GM19468 (cell line): ENCODE data around the gene SCN1B.
"Not testable (repeated sequence)": the region's sequence is repeated elsewhere in the genome, so short reads cannot be mapped to it uniquely, and the experiment has no call there.

Experiments used
- ATAC-seq: cut with Tn5 transposase; IDR thresholded peaks from one replicate; pipeline ENCODE4 v1.9.1; 2021; ENCODE audit warnings: mild to moderate bottlenecking, moderate library complexity, moderate number of reproducible peaks; ENCODE audit not compliant: unreplicated experiment; ENCODE audit errors: extremely low read depth

The SCN1B gene

DNA sequence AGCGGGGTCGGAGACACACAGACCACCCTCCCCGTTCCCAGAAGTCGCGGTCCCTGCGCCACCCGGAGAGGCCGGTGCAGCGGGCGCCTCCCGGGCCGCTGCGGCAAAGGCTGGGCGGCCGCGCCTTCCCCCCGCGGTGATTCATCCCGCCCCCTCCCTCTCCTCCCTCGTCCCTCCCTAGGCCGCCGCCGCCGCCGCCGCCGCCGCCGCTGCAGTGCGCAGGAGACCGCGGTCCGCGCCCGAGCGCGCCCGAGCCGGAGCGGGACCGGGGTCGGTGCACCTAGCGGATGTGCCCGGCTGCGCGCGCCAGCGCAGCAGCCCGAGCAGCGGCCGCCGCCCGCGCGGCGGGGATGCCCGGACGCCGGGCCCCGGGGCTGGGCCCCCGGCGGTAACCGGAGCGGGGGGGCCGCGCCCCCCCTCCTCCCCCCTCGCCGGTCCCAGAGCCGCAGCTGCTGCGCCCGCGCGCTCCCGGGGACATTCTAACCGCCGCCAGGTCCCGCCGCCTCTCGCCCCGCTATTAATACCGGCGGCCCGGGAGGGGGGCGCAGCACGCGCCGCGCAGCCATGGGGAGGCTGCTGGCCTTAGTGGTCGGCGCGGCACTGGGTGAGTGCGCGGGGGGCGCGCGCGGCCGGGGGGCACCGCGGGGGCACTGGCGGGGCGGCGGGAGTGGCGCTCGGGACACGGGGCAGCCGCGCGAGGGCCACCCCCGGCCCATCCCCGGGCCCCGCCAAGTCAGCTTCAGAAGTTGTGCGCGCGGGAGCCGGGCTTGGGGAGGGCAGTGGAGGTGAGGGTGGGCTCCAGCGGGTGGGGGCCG is at the start of gene SCN1B:
Gene SCN1B, plus strand, starts transcription at position 214 of the 815 bp plus-strand sequence. Its CDS starts 351 bp downstream, at position 565.
- ATAC-seq, result no peak

DNA sequence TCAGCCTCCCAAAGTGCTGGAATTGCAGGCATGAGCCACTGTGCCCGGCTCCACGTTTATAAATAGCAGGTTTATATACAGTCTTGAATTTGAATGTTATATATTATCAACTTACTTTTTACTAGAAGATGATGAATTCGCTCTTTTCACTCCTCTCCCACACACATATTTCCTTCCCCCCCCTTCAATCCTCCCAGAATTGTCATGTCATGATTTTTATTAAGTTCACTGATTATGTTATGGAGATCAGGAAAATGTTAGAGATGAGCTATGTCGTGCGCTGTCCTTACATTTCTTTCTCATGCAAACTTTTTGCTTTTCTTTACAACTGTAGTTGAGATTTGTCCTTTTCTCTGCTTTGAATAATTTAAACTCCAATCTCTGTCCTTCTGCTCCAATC is 48.0 kb upstream of the SCN1B start:
- no peak for ATAC-seq

GRCh38 chr19:34983786-34984185 is 46.5 kb upstream of the SCN1B start:
- ATAC-seq, result no peak

DNA sequence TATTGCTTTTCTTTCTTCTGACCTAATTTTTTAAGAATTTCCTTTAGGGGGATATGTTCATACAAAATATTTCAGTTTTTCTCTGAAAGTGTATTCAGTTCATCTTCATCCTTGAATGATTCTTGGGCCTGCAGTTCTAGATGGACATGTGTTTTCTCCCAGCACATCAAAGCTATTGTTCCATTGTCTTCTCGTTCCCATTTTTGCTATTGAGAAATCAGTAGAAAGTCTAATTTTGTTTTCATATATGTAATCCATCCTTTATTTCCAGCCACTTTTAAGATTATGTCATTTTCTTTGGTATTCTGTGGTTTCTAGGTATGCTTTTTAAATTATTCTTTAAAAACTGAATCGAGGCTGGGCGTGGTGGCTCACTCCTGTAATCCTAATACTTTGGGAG is 46.0 kb upstream of the SCN1B start:
- no peak for ATAC-seq

GRCh38 chr19:34985249-34986022 is 44.8 kb upstream of the SCN1B start:
- ATAC-seq, result no peak

DNA sequence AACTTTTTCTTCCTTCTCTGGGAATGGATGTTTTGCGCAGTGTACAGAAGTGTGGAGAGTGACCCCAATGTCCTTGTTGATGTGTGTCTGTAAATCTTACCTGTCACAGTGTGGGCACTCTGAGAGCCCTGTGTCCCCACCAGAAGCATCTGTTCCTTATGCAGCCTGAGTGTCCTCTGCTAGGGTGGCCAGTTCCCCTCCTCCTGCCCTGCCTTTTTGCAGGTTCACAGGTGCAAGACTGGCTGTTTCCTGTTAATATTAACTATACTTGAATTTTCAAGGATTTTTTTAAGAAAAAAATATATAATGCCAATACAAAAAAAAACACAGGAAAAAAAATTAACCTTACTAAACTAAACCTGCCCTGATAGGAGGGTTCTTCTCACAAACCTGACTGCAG is 42.2 kb upstream of the SCN1B start:
- no peak for ATAC-seq

GRCh38 chr19:34989298-34989697 is 41.0 kb upstream of the SCN1B start:
- ATAC-seq, result no peak

GRCh38 chr19:34990578-34991192 is 39.6 kb upstream of the SCN1B start:
- ATAC-seq, result no peak

GRCh38 chr19:34991542-34992333 is 38.5 kb upstream of the SCN1B start:
- no peak for ATAC-seq

- ATAC-seq, result not testable (repeated sequence)
These were observed 37.7 kb upstream of the SCN1B start for GRCh38 chr19:34992582-34992981.

GRCh38 chr19:34994286-34994642 is 36.0 kb upstream of the SCN1B start:
- ATAC-seq, result no peak

GRCh38 chr19:34994643-34995541 is 35.4 kb upstream of the SCN1B start:
- no peak for ATAC-seq

- ATAC-seq, result no peak
These were observed 34.7 kb upstream of the SCN1B start for GRCh38 chr19:34995551-34995950.

DNA sequence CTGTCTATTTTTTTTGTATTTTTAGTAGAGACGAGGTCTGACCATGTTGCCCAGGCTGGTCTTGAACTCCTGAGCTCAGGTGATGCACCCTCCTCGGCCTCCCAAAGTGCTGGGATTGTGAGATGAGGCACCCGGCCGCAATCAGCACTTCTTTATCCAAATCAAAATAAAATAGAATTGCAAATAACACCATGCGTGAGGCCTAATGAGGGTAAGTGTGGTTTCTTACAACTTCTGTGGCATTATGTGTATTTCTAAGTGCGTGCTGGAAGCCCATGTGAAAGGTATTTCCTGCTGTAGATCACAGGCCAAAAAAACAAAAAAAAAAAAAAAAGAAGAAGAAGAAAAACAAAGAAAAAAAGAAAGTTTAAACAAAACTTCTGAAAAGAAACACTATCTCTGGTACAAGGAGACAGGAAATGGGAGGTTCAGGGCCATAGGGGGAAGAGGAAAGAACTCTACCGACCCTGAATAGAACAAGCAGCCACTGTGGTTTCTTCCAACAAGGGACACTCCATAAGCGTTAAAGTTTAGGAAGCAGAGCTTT is 33.1 kb upstream of the SCN1B start:
- no peak for ATAC-seq

DNA sequence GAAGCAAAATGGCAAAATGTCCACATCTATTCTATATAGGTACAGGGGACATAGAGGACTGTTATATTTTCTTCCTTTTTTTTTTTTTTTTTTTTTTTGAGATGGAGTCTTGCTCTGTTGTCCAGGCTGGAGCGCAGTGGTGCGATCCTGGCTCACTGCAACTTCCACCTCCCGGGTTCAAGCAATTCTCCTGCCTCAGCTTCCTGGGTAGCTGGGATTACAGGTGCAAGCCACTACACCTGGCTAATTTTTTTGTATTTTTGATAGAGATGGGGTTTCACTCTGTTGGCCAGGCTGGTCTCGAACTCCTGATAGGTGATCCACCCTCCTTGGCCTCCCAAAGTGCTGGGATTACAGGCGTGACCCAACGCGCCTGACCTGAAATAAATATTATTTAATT is 32.0 kb upstream of the SCN1B start:
- not testable (repeated sequence) for ATAC-seq

DNA sequence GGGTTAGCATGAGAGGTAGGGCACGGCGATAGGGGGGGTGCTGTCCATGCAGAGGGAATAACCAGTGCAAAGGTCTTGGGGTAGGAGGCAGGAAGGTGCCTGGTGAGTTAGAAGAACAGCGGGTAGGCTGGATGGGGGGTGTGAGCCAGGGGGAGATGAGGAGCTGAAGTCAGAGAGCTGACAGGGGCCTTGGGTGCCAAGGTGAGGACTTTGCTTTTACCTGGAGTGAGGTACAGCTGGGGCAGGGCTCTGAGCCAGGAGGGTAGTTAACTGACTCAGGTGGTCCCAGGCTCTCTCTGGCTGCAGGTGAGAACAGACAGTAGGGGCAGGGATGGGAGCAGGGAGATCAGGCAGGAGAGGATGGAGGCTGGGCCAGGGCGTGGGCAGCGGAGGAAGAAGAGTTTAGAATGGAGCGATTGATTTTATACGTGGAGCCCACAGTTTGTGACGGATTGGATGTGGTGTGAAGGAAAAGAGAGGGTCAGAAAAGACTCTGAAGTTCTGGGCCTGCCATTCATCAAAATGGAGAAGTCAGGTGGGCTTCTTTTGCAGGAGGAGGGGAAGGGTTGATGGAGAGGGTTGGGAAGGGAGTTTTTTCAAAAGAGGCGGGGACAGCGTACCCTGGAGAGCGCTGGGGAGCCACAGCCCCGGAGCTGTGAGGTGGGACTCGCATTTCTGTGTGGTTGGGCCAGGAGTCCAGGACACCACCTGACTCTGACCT is 31.3 kb upstream of the SCN1B start:
- ATAC-seq, result no peak

GRCh38 chr19:34999498-35000337 is 30.6 kb upstream of the SCN1B start, which contains the start of gene GRAMD1A:
Gene GRAMD1A (plus strand): TSS chr19:35000323. CDS start chr19:35000479, 156 bp downstream.
- ATAC-seq, result no peak

- ATAC-seq, result no peak
These were observed 30.0 kb upstream of the SCN1B start for GRCh38 chr19:35000338-35000646.
